ENCODE measurements around the gene CHEK1. TPM values are rescaled to one million over a fixed set of nuclear protein-coding genes. Genes with fewer than 3 reads are reported as not detected.

CHEK1 gene
- 17.2 TPM for polyA plus RNA-seq (2012; ENCODE audit: insufficient read length, low read depth)

DNA sequence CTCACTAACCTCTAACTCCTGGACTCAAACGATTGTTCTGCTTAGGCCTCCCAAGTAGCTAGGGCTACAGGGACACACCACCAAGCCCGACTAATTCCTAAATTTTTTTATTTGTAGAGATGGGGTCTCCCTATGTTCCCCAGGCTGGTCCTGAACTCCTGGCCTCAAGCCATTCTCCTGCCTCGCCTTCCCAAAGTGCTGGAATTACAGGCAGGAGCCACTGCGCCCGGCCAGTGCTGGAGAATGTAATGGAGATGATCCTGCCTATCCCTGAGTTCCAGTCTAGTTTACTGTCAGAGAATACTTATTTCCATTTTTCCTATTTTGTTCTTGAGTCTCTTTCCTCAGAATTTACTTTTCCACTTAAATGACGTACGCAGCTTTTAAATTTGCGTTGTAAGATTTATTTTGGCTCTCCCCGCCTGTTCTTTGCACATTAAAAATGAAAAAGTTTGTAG is at the start of gene CHEK1:
CHEK1 (plus strand) TSS at position 408 of the 458 bp plus-strand sequence. CDS start 1,606 bp downstream, outside the sequence.
- no peak for TF ChIP-seq SIN3A (IDR thresholded peaks at IDR 0.05; ENCODE audit: borderline replicate concordance, insufficient read depth, low read length)
- TF ChIP-seq TAF1 (IDR thresholded peaks at IDR 0.05; ENCODE audit: borderline replicate concordance, insufficient read depth, low read length) = no peak
- TF ChIP-seq, protein P1, sequence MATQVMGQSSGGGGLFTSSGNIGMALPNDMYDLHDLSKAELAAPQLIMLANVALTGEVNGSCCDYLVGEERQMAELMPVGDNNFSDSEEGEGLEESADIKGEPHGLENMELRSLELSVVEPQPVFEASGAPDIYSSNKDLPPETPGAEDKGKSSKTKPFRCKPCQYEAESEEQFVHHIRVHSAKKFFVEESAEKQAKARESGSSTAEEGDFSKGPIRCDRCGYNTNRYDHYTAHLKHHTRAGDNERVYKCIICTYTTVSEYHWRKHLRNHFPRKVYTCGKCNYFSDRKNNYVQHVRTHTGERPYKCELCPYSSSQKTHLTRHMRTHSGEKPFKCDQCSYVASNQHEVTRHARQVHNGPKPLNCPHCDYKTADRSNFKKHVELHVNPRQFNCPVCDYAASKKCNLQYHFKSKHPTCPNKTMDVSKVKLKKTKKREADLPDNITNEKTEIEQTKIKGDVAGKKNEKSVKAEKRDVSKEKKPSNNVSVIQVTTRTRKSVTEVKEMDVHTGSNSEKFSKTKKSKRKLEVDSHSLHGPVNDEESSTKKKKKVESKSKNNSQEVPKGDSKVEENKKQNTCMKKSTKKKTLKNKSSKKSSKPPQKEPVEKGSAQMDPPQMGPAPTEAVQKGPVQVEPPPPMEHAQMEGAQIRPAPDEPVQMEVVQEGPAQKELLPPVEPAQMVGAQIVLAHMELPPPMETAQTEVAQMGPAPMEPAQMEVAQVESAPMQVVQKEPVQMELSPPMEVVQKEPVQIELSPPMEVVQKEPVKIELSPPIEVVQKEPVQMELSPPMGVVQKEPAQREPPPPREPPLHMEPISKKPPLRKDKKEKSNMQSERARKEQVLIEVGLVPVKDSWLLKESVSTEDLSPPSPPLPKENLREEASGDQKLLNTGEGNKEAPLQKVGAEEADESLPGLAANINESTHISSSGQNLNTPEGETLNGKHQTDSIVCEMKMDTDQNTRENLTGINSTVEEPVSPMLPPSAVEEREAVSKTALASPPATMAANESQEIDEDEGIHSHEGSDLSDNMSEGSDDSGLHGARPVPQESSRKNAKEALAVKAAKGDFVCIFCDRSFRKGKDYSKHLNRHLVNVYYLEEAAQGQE (IDR thresholded peaks at IDR 0.05; ENCODE audit: insufficient read depth in 1 of 2, low read depth in 2 of 2, low read length in 2 of 2) = no peak
- TF ChIP-seq FOXP2 (optimal IDR thresholded peaks at IDR 0.05; ENCODE audit: borderline replicate concordance, extremely low read depth, extremely low read length, insufficient read depth) = no peak

DNA sequence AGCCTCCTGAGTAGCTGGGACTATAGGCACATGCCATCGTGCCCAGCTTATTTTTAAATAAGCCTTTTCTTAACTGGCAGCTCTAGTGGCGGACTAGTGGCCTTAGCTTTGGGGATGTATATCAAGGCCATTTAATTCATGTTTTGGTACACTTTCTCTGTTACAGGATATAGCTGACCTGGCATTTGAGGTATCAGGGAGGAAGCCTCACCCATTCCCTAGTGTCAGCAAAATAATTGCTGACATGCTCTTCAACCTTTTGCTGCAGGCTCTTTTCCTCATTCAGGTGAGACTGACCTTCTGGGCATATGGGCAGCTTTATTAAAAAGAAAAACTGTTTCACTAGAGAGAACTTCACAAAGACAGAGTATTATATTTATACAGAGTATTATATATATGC is 46.2 kb upstream of the CHEK1 start:
- no peak for TF ChIP-seq SIN3A (IDR thresholded peaks at IDR 0.05; ENCODE audit: borderline replicate concordance, insufficient read depth, low read length)
- TF ChIP-seq, protein P1 (IDR thresholded peaks at IDR 0.05; ENCODE audit: insufficient read depth in 1 of 2, low read depth in 2 of 2, low read length in 2 of 2) = no peak

DNA sequence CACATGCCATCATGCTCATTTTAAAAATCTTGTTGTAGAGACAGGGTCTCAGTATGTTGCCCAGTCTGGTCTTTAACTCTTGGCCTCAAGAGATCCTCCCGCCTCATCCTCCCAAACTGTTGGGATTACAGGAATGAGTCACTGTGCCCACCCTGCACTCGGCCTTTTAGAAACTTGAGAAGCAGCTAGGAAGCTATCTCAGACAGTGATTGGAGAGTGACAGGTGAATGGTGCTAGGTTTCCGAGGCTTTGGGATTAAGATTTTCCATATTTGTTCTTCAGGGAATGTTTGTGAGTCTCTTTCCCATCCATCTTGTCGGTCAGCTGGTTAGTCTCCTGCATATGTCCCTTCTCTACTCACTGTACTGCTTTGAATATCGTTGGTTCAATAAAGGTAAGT is 45.2 kb upstream of the CHEK1 start:
- TF ChIP-seq POLR2AphosphoS5 (IDR thresholded peaks at IDR 0.05; ENCODE audit: low read depth, low read length) = no peak
- no peak for TF ChIP-seq FOXP2 (optimal IDR thresholded peaks at IDR 0.05; ENCODE audit: borderline replicate concordance, extremely low read depth, extremely low read length, insufficient read depth)
- no peak for TF ChIP-seq TAF1 (IDR thresholded peaks at IDR 0.05; ENCODE audit: borderline replicate concordance, insufficient read depth, low read length)
- TF ChIP-seq, protein P1 (IDR thresholded peaks at IDR 0.05; ENCODE audit: insufficient read depth in 1 of 2, low read depth in 2 of 2, low read length in 2 of 2) = no peak
- no peak for TF ChIP-seq SIN3A (IDR thresholded peaks at IDR 0.05; ENCODE audit: borderline replicate concordance, insufficient read depth, low read length)

DNA sequence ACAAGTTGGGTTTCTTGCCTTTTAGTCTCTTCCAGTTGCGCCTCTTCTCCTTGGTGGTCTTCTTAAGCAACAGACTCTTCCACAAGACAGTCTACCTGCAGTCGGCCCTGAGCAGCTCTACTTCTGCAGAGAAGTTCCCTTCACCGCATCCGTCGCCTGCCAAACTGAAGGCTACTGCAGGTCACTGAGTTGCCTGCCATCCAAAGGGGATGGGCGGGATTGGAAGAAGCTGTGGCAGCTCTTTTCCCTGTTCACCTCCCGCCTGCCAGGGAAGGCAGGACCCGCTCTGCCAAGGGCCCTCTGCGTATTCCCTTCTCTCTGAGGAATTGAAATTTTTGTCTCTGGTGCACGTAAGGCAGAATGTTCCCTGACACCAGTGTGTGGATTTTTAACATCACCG is 41.5 kb upstream of the CHEK1 start:
- TF ChIP-seq POLR2AphosphoS5 (IDR thresholded peaks at IDR 0.05; ENCODE audit: low read depth, low read length) = no peak
- TF ChIP-seq, protein P1 (IDR thresholded peaks at IDR 0.05; ENCODE audit: insufficient read depth in 1 of 2, low read depth in 2 of 2, low read length in 2 of 2) = no peak
- TF ChIP-seq TAF1 (IDR thresholded peaks at IDR 0.05; ENCODE audit: borderline replicate concordance, insufficient read depth, low read length) = no peak
- no peak for TF ChIP-seq SIN3A (IDR thresholded peaks at IDR 0.05; ENCODE audit: borderline replicate concordance, insufficient read depth, low read length)
- TF ChIP-seq FOXP2 (optimal IDR thresholded peaks at IDR 0.05; ENCODE audit: borderline replicate concordance, extremely low read depth, extremely low read length, insufficient read depth) = no peak

DNA sequence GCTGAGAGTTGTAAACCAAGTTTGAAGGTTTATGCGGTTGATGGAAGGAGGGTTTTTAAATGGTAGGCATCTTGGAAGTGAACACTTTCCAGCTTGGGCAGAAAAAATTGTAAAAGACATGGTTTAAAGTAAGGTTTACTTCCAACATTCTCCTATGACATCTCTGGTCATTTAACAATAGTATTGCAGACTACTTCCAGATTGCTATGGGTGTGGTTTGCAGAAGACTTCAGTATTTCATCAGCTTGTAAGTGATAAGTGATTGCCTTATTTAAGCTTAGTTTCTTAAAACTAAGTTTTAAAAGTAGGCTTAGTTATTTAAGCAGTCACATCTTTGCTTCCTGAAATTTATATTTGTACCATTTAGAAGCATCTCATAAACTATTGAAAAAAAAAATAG is 39.5 kb upstream of the CHEK1 start:
- TF ChIP-seq TAF1 (IDR thresholded peaks at IDR 0.05; ENCODE audit: borderline replicate concordance, insufficient read depth, low read length) (no peak), POLR2AphosphoS5 (IDR thresholded peaks at IDR 0.05; ENCODE audit: low read depth, low read length) (no peak), FOXP2 (optimal IDR thresholded peaks at IDR 0.05; ENCODE audit: borderline replicate concordance, extremely low read depth, extremely low read length, insufficient read depth) (no peak), SIN3A (IDR thresholded peaks at IDR 0.05; ENCODE audit: borderline replicate concordance, insufficient read depth, low read length) (no peak)
- TF ChIP-seq, protein P1 (IDR thresholded peaks at IDR 0.05; ENCODE audit: insufficient read depth in 1 of 2, low read depth in 2 of 2, low read length in 2 of 2) = no peak
